ENCODE results near the gene RPP38.

Gene RPP38

GRCh38 chr10:15122477-15123030 is 25.4 kb downstream of the RPP38 start:
- Histone ChIP-seq H3K4me3 (no peak overlapping the region), H3K36me3 (peaks cover 27 to 63% (median 48%) of the 10 kb centered on the region in 11 experiments; a peak in 21 of 22 replicates), H3K9ac (no peak overlapping the region), H3K4me1 (peaks cover 0 to 26% (median 16%) of the 10 kb centered on the region in 10 experiments; a peak in 17 of 20 replicates), H3K9me3 (replicated peaks in 1 of 11) (peaks cover 0 to 19% (median 0%) of the 10 kb centered on the region in 11 experiments; a peak in 2 of 22 replicates), H3K27me3 (no peaks in the 10 kb centered on the region), H3K4me2 (no peak overlapping the region), H4K20me1 (no peaks in the 10 kb centered on the region), H3K27ac (no peak overlapping the region)
- TF ChIP-seq Cebpa-rat (IDR thresholded peaks at IDR 0.05), result no peak

DNA sequence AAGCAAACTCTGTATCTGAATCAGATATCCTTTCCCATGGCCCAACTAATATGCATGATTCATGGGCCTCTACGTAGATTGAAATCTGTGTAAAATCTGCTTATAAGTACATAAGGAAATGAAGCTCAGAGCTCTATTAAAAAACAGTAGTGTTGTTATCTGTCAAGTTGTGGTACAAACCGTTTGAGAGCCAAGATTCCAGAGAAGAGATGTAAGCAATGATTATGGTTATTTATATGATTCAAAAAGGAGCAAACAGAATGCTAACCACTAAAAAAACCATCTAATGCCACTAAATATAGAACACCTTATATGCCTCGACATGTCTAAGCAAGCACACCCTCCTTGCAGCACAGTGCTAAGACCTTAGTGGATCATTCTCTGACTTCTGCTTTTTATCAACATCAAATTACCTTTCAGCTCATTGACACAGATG is 26.6 kb downstream of the RPP38 start:
- H3K4me3 ChIP-seq, result no peak overlapping the region
- peaks cover 0 to 19% (median 0%) of the 10 kb centered on the region in 11 experiments; a peak in 2 of 22 replicates for H3K9me3 ChIP-seq (replicated peaks in 1 of 11)
- TF ChIP-seq Cebpa-rat (IDR thresholded peaks at IDR 0.05), result no peak
- no peak overlapping the region for H3K9ac ChIP-seq
- peaks cover 27 to 64% (median 43%) of the 10 kb centered on the region in 11 experiments; a peak in 21 of 22 replicates for H3K36me3 ChIP-seq
- H3K4me1 ChIP-seq, result peaks cover 0 to 17% (median 8%) of the 10 kb centered on the region in 10 experiments; a peak in 17 of 20 replicates
- no peak overlapping the region for H3K27ac ChIP-seq
- no peaks in the 10 kb centered on the region for H4K20me1 ChIP-seq
- H3K27me3 ChIP-seq, result no peaks in the 10 kb centered on the region
- H3K4me2 ChIP-seq, result peak overlapping the region in 3 of 11 experiments; percentile 1 to 2 (median 1); a peak in 1 of 22 replicates

DNA sequence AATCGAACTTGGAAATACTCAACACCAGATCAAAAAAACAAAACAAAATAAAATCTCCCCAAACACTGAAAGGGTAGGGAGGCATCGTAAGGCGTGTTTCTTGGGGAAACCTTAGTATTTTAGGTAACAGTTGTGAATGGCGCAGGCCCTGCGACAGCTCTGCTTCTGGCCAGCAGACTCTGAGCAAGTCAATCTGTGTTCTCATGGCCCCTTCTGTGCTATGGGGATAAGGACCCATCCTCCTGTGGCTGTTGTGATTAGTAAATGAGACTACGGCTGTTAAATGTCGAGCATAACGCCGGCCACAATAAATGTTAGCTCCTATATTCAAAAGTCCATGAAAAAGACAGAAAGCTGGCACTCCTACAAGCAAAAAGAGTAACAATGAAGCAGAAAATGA is 27.0 kb downstream of the RPP38 start:
- Histone ChIP-seq H3K27me3 (no peaks in the 10 kb centered on the region), H3K9me3 (replicated peaks in 1 of 11) (peaks cover 0 to 19% (median 0%) of the 10 kb centered on the region in 11 experiments; a peak in 2 of 22 replicates), H3K4me3 (no peak overlapping the region), H3K36me3 (peaks cover 23 to 60% (median 41%) of the 10 kb centered on the region in 11 experiments; a peak in 21 of 22 replicates), H3K9ac (no peak overlapping the region), H3K4me1 (peaks cover 0 to 12% (median 4%) of the 10 kb centered on the region in 10 experiments; a peak in 14 of 20 replicates), H3K27ac (no peak overlapping the region), H4K20me1 (no peaks in the 10 kb centered on the region), H3K4me2 (no peak overlapping the region)
- TF ChIP-seq Cebpa-rat (IDR thresholded peaks at IDR 0.05), result no peak

GRCh38 chr10:15124908-15125307 is 27.8 kb downstream of the RPP38 start:
- Histone ChIP-seq H3K9ac (no peak overlapping the region), H3K9me3 (replicated peaks in 1 of 11) (peaks cover 0 to 13% (median 0%) of the 10 kb centered on the region in 11 experiments; a peak in 2 of 22 replicates), H3K27ac (no peak overlapping the region), H3K27me3 (no peaks in the 10 kb centered on the region), H4K20me1 (no peaks in the 10 kb centered on the region), H3K36me3 (peaks cover 16 to 55% (median 35%) of the 10 kb centered on the region in 11 experiments; a peak in 21 of 22 replicates), H3K4me2 (no peak overlapping the region), H3K4me1 (peaks cover 0 to 11% (median 0%) of the 10 kb centered on the region in 10 experiments; a peak in 5 of 20 replicates), H3K4me3 (no peak overlapping the region)
- no peak for TF ChIP-seq Cebpa-rat (IDR thresholded peaks at IDR 0.05)

DNA sequence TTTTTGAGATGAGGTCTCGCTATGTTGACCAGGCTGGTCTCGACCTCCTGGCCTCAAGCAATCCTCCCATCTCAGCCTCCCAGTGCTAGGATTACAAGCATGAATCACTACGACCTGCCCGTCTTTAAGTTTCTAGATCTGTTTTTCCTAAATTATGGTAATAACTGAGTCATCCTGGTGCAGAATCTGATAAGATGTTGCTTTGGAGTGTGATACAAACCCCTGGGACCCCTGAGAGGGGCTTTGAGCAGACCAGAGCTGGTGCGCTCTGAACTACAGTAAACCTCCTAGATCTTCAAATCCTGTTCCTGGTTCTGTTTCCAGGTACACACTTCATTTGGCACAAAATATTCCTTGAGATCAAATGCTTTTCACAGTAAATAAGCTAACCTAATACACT is 34.2 kb downstream of the RPP38 start:
- Histone ChIP-seq H3K9me3 (replicated peaks in 1 of 11) (peaks cover 0 to 6% (median 0%) of the 10 kb centered on the region in 11 experiments; a peak in 1 of 22 replicates), H3K27ac (no peak overlapping the region), H4K20me1 (no peaks in the 10 kb centered on the region; a peak in 1 of 22 replicates), H3K27me3 (no peaks in the 10 kb centered on the region), H3K4me3 (no peak overlapping the region), H3K36me3 (peaks cover 20 to 70% (median 44%) of the 10 kb centered on the region in 11 experiments; a peak in 20 of 22 replicates), H3K4me2 (no peak overlapping the region), H3K4me1 (peaks cover 0 to 6% (median 2%) of the 10 kb centered on the region in 10 experiments; a peak in 10 of 20 replicates), H3K9ac (no peak overlapping the region)
- TF ChIP-seq Cebpa-rat (IDR thresholded peaks at IDR 0.05), result no peak

DNA sequence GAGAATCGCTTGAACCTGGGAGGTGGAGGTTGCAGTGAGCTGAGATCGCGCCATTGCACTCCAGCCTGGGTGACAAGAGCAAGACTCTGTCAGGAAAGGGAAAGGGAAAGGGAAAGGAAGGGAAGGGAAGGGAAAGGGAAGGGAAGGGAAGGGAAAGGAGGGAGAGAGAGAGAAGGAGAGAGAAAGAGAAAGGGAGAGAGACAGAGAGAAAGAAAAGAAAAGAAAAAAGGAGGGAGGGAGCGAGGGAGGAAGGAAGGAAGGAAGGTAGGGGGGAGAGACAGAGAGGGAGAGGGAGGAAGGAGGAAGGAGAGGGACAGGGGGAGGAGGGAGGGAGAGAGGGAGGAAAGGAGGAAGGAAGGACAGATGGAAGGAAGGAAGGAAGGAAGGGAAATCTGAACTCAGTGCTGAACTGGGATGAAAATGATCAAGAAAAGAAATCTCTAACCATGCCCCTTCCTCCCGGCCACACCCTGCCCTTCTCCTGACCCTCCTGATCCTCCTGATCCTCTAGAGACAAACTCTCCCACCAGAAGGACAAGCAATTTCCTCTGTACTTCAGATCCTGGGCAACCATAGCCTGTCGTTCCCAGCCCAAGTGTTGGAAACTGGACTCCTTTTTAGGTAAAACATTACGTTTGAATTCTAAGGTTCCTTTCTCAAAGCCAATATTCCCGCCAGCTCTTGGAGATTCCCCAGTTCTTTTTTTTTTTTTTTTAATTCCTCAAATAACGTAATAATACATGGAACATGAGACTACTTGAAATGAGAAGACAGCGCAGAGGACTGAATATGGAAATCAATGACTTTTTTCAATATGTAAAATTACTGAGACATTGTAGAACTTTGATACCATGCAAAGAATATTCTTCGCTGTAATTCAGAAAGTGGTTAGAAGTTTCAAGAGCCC is 39.2 kb downstream of the RPP38 start:
- peaks cover 0 to 7% (median 0%) of the 10 kb centered on the region in 11 experiments; a peak in 4 of 22 replicates for H4K20me1 ChIP-seq
- H3K4me2 ChIP-seq, result peak overlapping the region in 8 of 11 experiments; percentile 13 to 55 (median 36); a peak in 11 of 22 replicates
- 0 out of 22 replicates have a peak overlapping the region, but pooled peaks of 1 of the 11 experiments have one; percentile 10 for H3K27ac ChIP-seq
- H3K4me1 ChIP-seq, result peaks cover 15 to 35% (median 27%) of the 10 kb centered on the region in 10 experiments
- no peak overlapping the region for H3K4me3 ChIP-seq
- peaks cover 15 to 43% (median 29%) of the 10 kb centered on the region in 11 experiments; a peak in 18 of 22 replicates for H3K36me3 ChIP-seq
- TF ChIP-seq Cebpa-rat (IDR thresholded peaks at IDR 0.05), result no peak
- no peaks in the 10 kb centered on the region for H3K27me3 ChIP-seq
- H3K9me3 ChIP-seq (replicated peaks in 1 of 11), result peaks cover 0 to 6% (median 0%) of the 10 kb centered on the region in 11 experiments; a peak in 2 of 22 replicates
- H3K9ac ChIP-seq, result no peak overlapping the region

DNA sequence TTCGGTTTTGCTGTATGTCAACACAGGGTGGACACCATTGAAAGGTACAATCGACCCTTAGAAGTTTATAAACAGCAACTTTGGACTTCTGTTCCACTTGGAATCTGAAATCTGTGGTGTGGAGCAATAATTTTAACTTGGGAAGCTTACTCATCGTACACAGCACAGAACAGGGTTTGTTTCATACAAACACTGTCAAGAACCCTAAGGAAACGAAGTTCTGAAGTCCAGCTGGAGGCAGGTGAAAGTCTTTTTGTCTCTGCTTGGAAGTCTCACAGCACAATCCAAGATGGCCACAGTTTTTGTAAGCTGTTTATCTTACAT is 39.8 kb downstream of the RPP38 start:
- H3K9me3 ChIP-seq (replicated peaks in 1 of 11), result peaks cover 0 to 6% (median 0%) of the 10 kb centered on the region in 11 experiments; a peak in 2 of 22 replicates
- no peak overlapping the region for H3K4me2 ChIP-seq
- H3K9ac ChIP-seq, result no peak overlapping the region
- H4K20me1 ChIP-seq, result peaks cover 0 to 12% (median 0%) of the 10 kb centered on the region in 11 experiments; a peak in 4 of 22 replicates
- H3K27me3 ChIP-seq, result no peaks in the 10 kb centered on the region
- H3K36me3 ChIP-seq, result peaks cover 15 to 40% (median 25%) of the 10 kb centered on the region in 11 experiments; a peak in 18 of 22 replicates
- peaks cover 19 to 41% (median 33%) of the 10 kb centered on the region in 10 experiments for H3K4me1 ChIP-seq
- no peak overlapping the region for H3K27ac ChIP-seq
- no peak overlapping the region for H3K4me3 ChIP-seq
- no peak for TF ChIP-seq Cebpa-rat (IDR thresholded peaks at IDR 0.05)

DNA sequence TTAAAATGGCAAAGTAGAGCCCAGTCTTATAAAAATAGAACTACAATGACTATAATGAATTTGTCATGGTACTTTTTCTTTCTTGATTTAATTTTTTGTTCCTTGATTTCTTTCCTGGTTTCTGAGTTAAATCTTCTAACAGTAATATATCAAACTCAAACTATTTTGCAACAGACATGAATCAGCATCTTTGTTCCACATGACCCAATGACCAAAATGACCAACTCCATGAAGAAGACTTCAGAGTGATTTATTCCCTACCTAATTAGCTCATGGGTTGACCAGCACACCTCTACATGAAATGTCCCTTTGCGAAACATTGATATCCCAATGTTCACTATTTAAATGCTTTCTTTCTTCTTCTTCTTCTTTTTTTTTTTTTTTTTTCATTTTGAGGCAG is 40.5 kb downstream of the RPP38 start:
- H3K27me3 ChIP-seq, result no peaks in the 10 kb centered on the region
- TF ChIP-seq Cebpa-rat (IDR thresholded peaks at IDR 0.05), result no peak
- no peak overlapping the region; a peak in 1 of 22 replicates for H3K4me2 ChIP-seq
- peaks cover 15 to 36% (median 21%) of the 10 kb centered on the region in 11 experiments; a peak in 18 of 22 replicates for H3K36me3 ChIP-seq
- H3K27ac ChIP-seq, result no peak overlapping the region
- peaks cover 0 to 6% (median 0%) of the 10 kb centered on the region in 11 experiments; a peak in 2 of 22 replicates for H3K9me3 ChIP-seq (replicated peaks in 1 of 11)
- no peak overlapping the region for H3K9ac ChIP-seq
- H4K20me1 ChIP-seq, result peaks cover 0 to 12% (median 0%) of the 10 kb centered on the region in 11 experiments; a peak in 4 of 22 replicates
- peaks cover 19 to 47% (median 40%) of the 10 kb centered on the region in 10 experiments for H3K4me1 ChIP-seq
- H3K4me3 ChIP-seq, result no peak overlapping the region
